Stimulated activated CD8-positive, alpha-beta memory T cell treated with anti-CD3 and anti-CD28 coated beads, Interleukin-15, amount 100 ng/mL, for 1 hour (primary cell): Measurements from ENCODE around the gene SLC26A1.

ENCODE experiments used
- DNase-seq: peaks from one replicate; pipeline ENCODE4 v3.0.0-alpha.2; 2020; ENCODE audit warnings: low read depth

The SLC26A1 gene, protein sequence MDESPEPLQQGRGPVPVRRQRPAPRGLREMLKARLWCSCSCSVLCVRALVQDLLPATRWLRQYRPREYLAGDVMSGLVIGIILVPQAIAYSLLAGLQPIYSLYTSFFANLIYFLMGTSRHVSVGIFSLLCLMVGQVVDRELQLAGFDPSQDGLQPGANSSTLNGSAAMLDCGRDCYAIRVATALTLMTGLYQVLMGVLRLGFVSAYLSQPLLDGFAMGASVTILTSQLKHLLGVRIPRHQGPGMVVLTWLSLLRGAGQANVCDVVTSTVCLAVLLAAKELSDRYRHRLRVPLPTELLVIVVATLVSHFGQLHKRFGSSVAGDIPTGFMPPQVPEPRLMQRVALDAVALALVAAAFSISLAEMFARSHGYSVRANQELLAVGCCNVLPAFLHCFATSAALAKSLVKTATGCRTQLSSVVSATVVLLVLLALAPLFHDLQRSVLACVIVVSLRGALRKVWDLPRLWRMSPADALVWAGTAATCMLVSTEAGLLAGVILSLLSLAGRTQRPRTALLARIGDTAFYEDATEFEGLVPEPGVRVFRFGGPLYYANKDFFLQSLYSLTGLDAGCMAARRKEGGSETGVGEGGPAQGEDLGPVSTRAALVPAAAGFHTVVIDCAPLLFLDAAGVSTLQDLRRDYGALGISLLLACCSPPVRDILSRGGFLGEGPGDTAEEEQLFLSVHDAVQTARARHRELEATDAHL

GRCh38 chr4:993111-994029 is at the start of gene SLC26A1:
Gene SLC26A1, minus strand, starts transcription at chr4:993404. Its CDS starts 1,701 bp downstream, at chr4:991703.
- no peak for DNase-seq

DNA sequence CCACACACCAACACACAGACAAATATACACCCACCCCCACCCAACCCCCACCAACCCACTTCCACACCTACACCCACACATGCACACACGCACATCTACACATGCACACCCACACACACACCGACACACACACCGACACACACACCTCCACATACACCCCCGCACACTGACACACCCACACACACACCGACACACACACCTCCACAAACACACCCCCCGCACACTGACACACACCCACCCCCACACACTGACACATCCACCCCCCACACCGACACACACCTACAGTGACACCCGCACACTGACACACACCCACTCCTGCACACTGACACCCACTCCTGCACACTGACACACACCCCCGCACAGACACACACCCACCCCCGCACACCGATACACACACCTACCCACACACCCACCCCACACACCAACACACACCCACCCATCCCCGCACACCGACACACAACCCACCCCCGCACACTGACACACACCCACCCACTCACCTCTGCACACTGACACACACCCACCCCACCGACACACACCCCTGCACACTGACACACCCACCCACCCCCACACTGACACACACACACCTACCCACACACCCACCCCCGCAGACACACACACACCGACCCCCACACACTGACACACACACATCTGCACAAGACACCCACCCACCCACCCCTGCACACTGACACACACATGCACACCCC is 49.3 kb upstream of the SLC26A1 start:
- DNase-seq: no peak

- DNase-seq: no peak
These were observed 48.7 kb upstream of the SLC26A1 start for GRCh38 chr4:1041936-1042330.

GRCh38 chr4:1041147-1041935 is 48.1 kb upstream of the SLC26A1 start:
- no peak for DNase-seq

GRCh38 chr4:1040344-1041146 is 47.3 kb upstream of the SLC26A1 start:
- no peak for DNase-seq

GRCh38 chr4:1039493-1040343 is 46.5 kb upstream of the SLC26A1 start:
- no peak for DNase-seq

DNA sequence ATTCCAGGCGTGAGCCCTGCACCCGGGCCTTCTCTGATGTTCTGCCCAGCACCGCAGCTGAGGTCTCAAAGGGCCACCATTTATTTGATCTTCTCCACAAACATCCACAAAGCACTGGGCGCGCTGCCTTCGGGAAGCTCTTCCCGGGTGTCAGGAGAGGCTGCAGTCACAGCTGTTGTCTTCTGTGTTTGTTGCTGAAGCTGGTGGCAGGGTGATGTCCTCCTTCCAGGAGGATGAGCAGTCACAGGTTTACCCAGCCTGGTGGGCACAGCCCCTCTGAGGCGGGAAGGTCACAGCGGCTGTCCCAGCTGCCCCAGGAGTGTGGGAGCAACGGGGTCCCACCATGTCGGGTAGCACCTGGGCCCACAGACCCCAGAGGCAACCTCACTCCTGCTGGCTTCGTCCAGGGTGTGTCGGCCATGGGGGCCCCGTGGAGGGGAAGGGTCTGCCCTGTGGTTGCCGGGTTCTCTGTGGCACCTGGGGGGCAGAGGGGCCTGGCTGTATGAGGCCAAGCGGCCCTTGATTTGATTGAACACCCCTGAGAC is 45.8 kb upstream of the SLC26A1 start:
- DNase-seq: no peak

- DNase-seq: no peak
These were observed 44.0 kb upstream of the SLC26A1 start for GRCh38 chr4:1036976-1037810.

- no peak for DNase-seq
These were observed 42.9 kb upstream of the SLC26A1 start for GRCh38 chr4:1036095-1036494.

DNA sequence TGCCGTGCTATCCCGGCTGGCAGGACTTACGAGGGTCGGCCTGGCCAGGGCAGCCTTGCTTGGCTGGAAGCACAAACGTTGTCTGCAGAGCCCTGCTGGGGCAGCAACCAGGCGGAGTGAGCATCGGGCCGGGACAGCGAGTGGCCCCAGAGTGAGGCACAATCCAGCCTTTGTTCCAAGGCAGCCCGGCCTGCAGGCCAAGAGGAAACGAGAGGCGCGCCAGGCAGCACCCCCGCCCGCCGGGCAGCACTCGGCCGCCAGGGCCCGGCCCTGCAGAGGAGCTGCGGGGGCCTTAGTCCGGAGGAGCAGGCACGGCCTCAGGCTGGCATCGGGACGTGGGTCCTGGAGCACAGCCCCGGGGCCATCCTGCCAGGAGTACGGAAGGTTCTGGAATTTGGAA is 42.3 kb upstream of the SLC26A1 start:
- DNase-seq: no peak

- no peak for DNase-seq
These were observed 40.8 kb upstream of the SLC26A1 start for GRCh38 chr4:1033840-1034551.

DNA sequence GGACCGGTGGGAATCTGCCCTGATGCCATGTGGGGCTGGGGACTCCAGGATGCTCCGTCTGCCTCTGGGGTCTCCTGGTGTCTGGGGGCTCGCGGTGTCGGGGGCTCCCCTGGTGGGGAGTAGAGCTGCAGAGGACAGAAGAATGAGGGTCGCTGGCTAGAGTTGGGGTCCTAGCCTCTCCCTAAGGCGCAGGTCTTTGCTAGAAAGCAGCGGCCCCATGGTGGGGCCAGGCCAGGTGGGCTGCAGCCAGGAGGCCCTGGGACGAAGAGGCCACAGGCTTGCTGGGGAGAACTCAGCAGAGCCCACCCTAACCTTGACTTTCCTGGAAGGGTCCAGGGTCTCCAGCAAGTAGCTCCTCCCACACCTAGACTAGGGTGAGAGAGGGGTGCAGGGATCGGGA is 39.7 kb upstream of the SLC26A1 start:
- DNase-seq: no peak

DNA sequence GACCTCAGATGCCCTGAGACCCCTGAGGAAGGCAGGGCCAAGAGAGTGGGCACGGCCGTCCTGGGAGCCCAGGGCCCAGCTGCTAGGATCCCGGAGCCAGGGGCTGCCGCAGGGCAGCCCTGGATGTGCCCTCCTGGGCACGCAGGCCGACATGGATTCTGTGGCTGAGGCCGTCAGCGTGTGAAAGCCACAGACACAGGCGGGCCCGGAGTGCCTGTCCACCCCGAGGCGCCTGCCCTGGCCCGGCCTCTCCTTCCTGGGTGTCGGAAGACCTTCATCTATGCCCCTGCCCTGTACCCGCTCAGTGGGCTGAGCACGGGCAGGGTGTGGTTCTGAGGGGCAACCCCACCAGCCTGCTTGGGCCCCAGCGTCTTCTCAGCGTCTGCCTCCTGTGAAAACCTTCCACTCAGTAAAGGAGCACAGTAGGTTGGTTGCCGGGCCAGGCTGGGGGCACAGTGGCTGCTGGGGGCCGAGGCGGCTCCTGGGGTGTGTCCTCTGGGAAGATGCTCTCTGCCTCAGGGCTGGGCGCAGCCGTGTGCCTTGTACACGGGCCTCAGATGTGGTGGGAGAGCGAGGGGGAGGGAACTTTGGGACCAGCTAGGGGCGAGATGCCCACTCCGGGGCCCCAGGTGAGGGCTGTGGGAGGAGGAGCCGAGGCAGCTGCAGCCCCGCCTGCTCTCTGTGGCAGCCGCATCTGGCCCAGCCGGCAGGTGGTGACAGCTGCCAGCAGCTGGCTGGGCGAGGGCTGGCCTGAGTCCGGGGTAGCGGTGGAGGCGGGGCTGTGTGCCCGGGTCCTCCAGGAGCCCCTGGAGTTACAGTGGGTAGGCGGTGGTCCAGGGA is 39.0 kb upstream of the SLC26A1 start:
- no peak for DNase-seq

GRCh38 chr4:1031346-1031745 is 38.1 kb upstream of the SLC26A1 start:
- no peak for DNase-seq

DNA sequence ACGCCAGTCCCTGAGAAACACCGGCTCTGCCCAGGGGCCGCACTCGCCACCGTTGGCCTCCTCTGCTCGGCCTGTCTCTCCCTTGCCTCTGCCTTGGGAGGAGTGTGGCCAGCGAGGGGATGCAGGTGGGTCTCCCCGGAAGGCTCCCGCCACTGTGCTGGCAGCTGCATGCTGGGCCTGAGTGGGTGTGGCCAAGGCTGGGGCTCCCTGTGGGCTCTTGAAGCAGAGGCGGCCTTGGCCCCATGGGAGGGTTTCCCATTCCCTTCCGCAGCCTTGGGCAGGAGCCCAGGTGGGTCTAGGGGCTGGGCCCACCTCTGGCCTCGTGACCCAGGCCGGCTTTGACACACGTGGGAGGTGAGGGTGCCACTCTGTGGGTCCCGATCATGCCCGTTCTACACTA is 37.4 kb upstream of the SLC26A1 start:
- DNase-seq: no peak

DNA sequence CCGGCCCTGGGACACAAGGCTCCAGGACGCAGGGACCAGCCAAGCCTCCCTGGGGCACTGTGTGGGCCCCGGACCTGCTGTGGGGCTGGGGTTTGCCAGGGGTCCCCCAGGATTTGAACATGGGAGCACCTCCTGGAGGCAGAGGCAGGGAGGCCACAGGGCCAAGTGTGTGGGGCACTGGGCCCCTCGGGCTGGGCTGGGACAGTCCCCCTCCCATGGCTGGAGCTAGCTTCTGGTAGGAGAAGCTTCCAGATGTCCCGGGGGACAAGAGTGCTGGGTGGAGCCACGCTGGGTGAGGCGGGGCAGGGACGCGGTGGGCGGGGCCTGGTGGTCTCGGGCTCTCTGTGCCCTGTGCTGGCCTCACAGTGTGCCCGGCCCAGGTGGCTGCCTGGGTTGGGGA is 36.8 kb upstream of the SLC26A1 start:
- DNase-seq: no peak
